Stomach (tissue), 4 donors: ENCODE results near the gene CST11.

Source experiments
- CTCF ChIP-seq, 7 experiments: fragments of 450-650 bp in 4 of 7; fragments of 200-600 bp in 3 of 7; sonication (generic) in 3 of 7; IDR thresholded peaks; one replicate each; pipeline ENCODE4 v1.5.1; 2016 to 2019; ENCODE audit warnings: antibody characterized with exemption in 7 of 7, control low read depth in 2 of 7, mild to moderate bottlenecking in 1 of 7
- POLR2A ChIP-seq, 4 donors: fragments of 450-650 bp; IDR thresholded peaks; one replicate each; pipeline ENCODE4 v1.6.1; 2016; ENCODE audit warnings: antibody characterized with exemption in 4 of 4, control low read depth in 2 of 4, mild to moderate bottlenecking in 1 of 4, moderate library complexity in 1 of 4
- POLR2AphosphoS5 ChIP-seq, 3 donors: sonication (generic); formaldehyde crosslinking; IDR thresholded peaks; one replicate each; pipeline ENCODE4 v1.6.1; 2016; ENCODE audit warnings: antibody characterized with exemption in 3 of 3

DNA sequence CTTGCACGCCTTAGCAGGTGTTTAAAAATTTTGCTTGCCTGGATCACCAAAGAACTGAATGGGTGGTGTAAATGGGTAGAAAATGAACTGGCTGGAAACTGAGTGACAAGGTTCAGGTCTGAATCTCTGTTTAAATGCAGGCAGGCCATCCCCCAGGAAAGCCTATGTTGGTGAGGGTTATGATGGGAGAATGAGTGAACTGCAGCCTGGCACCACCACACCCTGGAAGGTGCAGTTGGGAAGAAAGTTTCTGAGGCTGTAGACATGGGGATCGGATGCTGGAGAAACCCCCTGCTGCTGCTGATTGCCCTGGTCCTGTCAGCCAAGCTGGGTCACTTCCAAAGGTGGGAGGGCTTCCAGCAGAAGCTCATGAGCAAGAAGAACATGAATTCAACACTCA lies 12.7 kb downstream of the CST11 start:
- TF ChIP-seq CTCF (IDR thresholded peaks at IDR 0.05) (no peak), POLR2AphosphoS5 (IDR thresholded peaks at IDR 0.05) (no peak), POLR2A (IDR thresholded peaks at IDR 0.05) (no peak)
